ENCODE measurements around the gene PGAP3.

Gene PGAP3

DNA sequence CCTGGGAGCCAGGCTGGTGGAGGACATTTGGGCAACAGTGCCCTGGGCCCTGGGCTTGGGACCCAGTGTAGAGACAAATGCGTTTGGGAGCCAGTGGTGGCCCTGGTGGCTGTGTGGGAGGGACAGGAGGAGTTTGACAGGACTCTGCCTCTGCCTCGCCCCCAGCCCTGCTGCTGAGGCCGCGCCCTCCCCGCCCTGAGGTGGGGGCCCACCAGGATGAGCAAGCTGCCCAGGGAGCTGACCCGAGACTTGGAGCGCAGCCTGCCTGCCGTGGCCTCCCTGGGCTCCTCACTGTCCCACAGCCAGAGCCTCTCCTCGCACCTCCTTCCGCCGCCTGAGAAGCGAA lies 34.6 kb downstream of the PGAP3 start:
- POLR2A ChIA-PET, result no interaction called here
- WGBS (ENCODE audit: insufficient coverage), result 95% methylated on average over 11 of the region's 12 CpGs
- H3K4me1 ChIP-seq (ENCODE audit: control extremely low read depth in 1 of 4, control insufficient read depth in 4 of 4, insufficient read depth in 4 of 4, low read length in 3 of 4), result peaks cover 0 to 28% (median 15%) of the 10 kb centered on the region in 4 experiments
- H3K4me3 ChIP-seq (ENCODE audit: control insufficient read depth in 1 of 7, extremely low read depth in 1 of 7, insufficient read depth in 4 of 7, low read depth in 2 of 7, low read length in 6 of 7), result no peak overlapping the region
- H3K27me3 ChIP-seq (replicated peaks in 2 of 5; ENCODE audit: control insufficient read depth in 4 of 5, insufficient read depth in 5 of 5, low read length in 4 of 5), result no peaks in the 10 kb centered on the region
- no peaks in the 10 kb centered on the region for H3K9me3 ChIP-seq (ENCODE audit: control extremely low read depth in 1 of 5, control insufficient read depth in 4 of 5, insufficient read depth in 2 of 5, low read depth in 1 of 5, low read length in 4 of 5)
- peaks cover 4 to 25% (median 16%) of the 10 kb centered on the region in 4 experiments for H3K36me3 ChIP-seq (ENCODE audit: control insufficient read depth in 4 of 4, insufficient read depth in 4 of 4, low read length in 3 of 4)
- H3K27ac ChIP-seq (ENCODE audit: insufficient read depth in 1 of 2, low read depth in 1 of 2, low read length in 2 of 2, poor library complexity in 1 of 2, severe bottlenecking in 2 of 2), result peak overlapping the region in 1 of 2 experiments; percentile 23
- CTCF ChIA-PET, result interaction anchor here (1.1 to 16.4 kb wide), 11 partner anchors 8 to 103 kb away, joined by 3 to 198 read pairs (median 4); partner anchors contain the start of genes PNMT, PPP1R1B, STARD3 and TCAP
- DNase-seq, result no peak

DNA sequence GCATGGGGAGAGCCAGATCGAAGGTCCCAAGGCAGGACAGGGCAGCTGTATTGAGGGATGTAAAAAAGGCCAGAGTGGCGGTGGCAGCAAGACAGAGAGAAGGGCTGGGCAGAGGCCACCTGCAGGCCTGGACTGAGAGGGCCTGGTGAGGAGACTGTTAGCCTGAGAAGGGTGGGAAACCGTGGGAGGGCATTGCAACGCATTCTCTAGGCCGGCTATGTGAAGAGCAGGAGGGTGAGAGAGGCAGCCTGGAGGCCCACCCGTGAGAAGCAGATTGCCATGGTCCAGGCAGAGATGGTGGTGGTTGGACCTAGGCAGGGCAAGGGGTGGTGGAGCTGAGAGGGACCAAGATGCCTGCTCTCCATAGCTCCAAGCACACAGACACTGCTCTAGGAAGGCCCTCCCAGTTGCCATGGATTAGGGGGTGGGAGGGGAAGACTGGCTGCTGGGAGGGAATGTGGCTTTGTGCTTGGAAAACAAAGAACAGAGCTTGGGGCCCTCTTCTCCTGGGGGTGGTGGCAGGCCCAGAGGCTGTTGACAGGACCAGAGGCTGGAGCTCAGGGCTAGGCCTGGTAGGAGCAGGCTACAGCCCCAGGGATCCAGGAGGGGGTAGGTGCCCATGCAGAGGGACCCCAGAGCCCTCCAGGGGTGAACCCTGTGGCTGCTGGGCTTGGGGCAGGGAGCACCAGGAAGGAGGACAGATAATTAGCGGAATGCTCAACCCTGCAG lies 35.1 kb downstream of the PGAP3 start:
- ChIA-PET POLR2A (no interaction called here), CTCF (interaction anchor here (1.1 to 16.4 kb wide), 9 partner anchors 9 to 97 kb away, joined by 3 to 198 read pairs (median 10); partner anchors contain the start of genes PNMT, PPP1R1B, STARD3 and TCAP)
- Histone ChIP-seq H3K27ac (ENCODE audit: insufficient read depth in 1 of 2, low read depth in 1 of 2, low read length in 2 of 2, poor library complexity in 1 of 2, severe bottlenecking in 2 of 2) (peak overlapping the region in 1 of 2 experiments; percentile 23), H3K36me3 (ENCODE audit: control insufficient read depth in 4 of 4, insufficient read depth in 4 of 4, low read length in 3 of 4) (peaks cover 4 to 20% (median 12%) of the 10 kb centered on the region in 4 experiments), H3K27me3 (replicated peaks in 2 of 5; ENCODE audit: control insufficient read depth in 4 of 5, insufficient read depth in 5 of 5, low read length in 4 of 5) (no peaks in the 10 kb centered on the region), H3K4me3 (ENCODE audit: control insufficient read depth in 1 of 7, extremely low read depth in 1 of 7, insufficient read depth in 4 of 7, low read depth in 2 of 7, low read length in 6 of 7) (no peak overlapping the region), H3K4me1 (ENCODE audit: control extremely low read depth in 1 of 4, control insufficient read depth in 4 of 4, insufficient read depth in 4 of 4, low read length in 3 of 4) (peaks cover 0 to 23% (median 13%) of the 10 kb centered on the region in 4 experiments), H3K9me3 (ENCODE audit: control extremely low read depth in 1 of 5, control insufficient read depth in 4 of 5, insufficient read depth in 2 of 5, low read depth in 1 of 5, low read length in 4 of 5) (no peaks in the 10 kb centered on the region)
- 90% methylated on average over 7 of the region's 7 CpGs for WGBS (ENCODE audit: insufficient coverage)
- no peak for DNase-seq

DNA sequence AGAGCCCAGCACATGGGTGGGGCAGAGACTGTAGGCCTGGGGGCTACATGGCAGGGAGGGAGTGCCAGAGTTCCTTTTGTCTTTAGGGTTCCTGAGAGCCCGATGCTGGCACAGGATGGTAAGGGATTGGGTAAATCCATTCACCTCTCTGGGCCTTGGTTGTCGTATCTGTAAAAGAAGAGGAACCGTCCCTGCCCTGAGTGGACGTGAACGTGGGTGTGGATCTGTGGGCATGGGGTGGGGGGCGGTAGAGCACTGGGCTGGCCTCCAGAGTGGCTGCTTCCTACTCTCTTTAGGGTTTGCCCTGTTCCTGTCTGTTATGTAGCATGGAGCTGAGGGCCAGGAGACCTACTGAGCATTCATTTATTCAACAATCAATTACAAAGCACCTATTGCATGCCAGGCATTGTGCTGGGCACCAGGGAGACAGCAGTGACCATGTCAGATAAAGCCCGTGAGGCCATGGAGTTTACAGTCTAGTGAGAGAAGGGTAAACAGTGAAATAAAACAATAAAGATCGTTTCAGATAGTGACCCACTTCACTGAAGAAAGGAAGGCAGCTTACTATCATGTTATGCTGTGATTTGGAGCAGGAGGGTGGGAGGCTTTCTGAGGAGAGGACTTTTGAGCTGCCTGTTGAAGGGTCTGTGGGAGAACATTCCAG lies 35.8 kb downstream of the PGAP3 start:
- no peaks in the 10 kb centered on the region for H3K27me3 ChIP-seq (replicated peaks in 2 of 5; ENCODE audit: control insufficient read depth in 4 of 5, insufficient read depth in 5 of 5, low read length in 4 of 5)
- CTCF ChIA-PET, result interaction anchor here (1.3 to 16.4 kb wide), 9 partner anchors 9 to 67 kb away, joined by 3 to 198 read pairs (median 10); partner anchors contain the start of genes PNMT, PPP1R1B, STARD3 and TCAP
- H3K36me3 ChIP-seq (ENCODE audit: control insufficient read depth in 4 of 4, insufficient read depth in 4 of 4, low read length in 3 of 4), result peaks cover 2 to 18% (median 10%) of the 10 kb centered on the region in 4 experiments
- POLR2A ChIA-PET, result no interaction called here
- no peak overlapping the region for H3K4me3 ChIP-seq (ENCODE audit: control insufficient read depth in 1 of 7, extremely low read depth in 1 of 7, insufficient read depth in 4 of 7, low read depth in 2 of 7, low read length in 6 of 7)
- H3K9me3 ChIP-seq (ENCODE audit: control extremely low read depth in 1 of 5, control insufficient read depth in 4 of 5, insufficient read depth in 2 of 5, low read depth in 1 of 5, low read length in 4 of 5), result no peaks in the 10 kb centered on the region
- WGBS (ENCODE audit: insufficient coverage), result 59% methylated on average over 5 of the region's 8 CpGs
- peaks cover 0 to 23% (median 11%) of the 10 kb centered on the region in 4 experiments for H3K4me1 ChIP-seq (ENCODE audit: control extremely low read depth in 1 of 4, control insufficient read depth in 4 of 4, insufficient read depth in 4 of 4, low read length in 3 of 4)
- H3K27ac ChIP-seq (ENCODE audit: insufficient read depth in 1 of 2, low read depth in 1 of 2, low read length in 2 of 2, poor library complexity in 1 of 2, severe bottlenecking in 2 of 2), result peak overlapping the region in 1 of 2 experiments; percentile 49
- no peak for DNase-seq

DNA sequence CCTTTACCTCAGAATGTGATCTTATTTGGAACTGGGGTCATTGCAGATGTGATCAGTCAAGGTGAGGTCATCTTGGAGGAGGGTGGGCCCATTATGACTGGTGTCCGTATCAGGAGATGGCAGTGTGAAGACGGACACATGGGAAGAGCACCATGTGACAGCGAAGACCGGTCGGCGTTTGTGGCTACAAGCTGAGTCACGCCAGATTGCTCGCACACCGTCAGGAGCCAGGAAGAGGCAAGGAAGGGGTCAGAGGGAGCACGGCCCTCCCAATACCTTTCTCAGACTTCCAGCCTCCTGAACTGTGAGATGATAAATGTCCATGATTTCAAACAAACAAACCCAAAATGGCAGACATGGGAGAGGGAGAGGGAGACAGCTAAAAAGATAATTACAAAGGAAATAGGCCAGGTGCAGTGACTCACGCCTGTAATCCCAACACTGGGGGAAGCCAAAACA lies 37.7 kb downstream of the PGAP3 start:
- H3K4me3 ChIP-seq (ENCODE audit: control insufficient read depth in 1 of 7, extremely low read depth in 1 of 7, insufficient read depth in 4 of 7, low read depth in 2 of 7, low read length in 6 of 7), result no peak overlapping the region
- peaks cover 0 to 20% (median 11%) of the 10 kb centered on the region in 4 experiments for H3K4me1 ChIP-seq (ENCODE audit: control extremely low read depth in 1 of 4, control insufficient read depth in 4 of 4, insufficient read depth in 4 of 4, low read length in 3 of 4)
- H3K27me3 ChIP-seq (replicated peaks in 2 of 5; ENCODE audit: control insufficient read depth in 4 of 5, insufficient read depth in 5 of 5, low read length in 4 of 5), result no peaks in the 10 kb centered on the region
- WGBS (ENCODE audit: insufficient coverage), result 86% methylated on average over 11 of the region's 11 CpGs
- peaks cover 0 to 8% (median 4%) of the 10 kb centered on the region in 4 experiments for H3K36me3 ChIP-seq (ENCODE audit: control insufficient read depth in 4 of 4, insufficient read depth in 4 of 4, low read length in 3 of 4)
- ChIA-PET CTCF (interaction anchor here (0.5 to 16.4 kb wide), 5 partner anchors 11 to 357 kb away, joined by 3 to 198 read pairs (median 130); partner anchors contain the start of genes PNMT, PPP1R1B, STARD3 and TCAP), POLR2A (no interaction called here)
- no peak for DNase-seq
- peak overlapping the region in 1 of 2 experiments; percentile 22 for H3K27ac ChIP-seq (ENCODE audit: insufficient read depth in 1 of 2, low read depth in 1 of 2, low read length in 2 of 2, poor library complexity in 1 of 2, severe bottlenecking in 2 of 2)
- H3K9me3 ChIP-seq (ENCODE audit: control extremely low read depth in 1 of 5, control insufficient read depth in 4 of 5, insufficient read depth in 2 of 5, low read depth in 1 of 5, low read length in 4 of 5), result no peaks in the 10 kb centered on the region

DNA sequence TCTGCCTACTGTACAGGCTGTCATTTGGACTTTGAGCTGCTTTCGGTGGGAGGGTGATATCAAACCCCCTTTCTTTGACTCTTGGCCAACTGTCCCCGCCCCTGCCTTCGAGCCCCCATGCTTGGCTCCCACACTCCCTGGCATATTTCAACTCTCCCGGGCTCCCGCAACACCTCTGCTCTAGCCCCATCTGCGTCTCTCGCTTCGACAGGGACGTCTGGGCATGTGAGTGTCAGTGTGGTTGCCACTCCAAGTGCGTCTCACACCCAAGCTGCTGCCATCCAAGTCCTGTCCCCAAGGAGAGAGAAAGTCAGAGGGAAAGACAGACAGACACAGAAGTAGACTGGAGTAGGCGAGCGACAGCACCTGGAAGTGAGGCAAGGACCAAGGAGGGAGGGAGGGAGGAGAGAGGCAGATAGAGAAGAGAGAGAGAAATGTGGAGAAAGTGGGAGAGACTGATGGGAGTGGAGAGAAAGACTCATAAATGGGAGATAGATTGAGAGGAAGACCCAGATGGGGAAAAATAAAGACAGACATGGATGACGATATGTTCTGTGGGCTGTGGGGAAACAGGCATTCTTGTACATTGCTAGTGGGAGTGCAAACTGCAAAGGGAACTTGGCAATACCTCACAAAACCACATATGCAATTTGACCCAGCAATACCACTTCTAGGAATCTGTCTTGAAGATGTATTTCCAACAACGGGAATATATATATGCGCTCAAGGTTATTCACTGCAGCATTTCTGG lies 39.1 kb downstream of the PGAP3 start:
- ChIA-PET POLR2A (interaction anchor here (0.5 to 0.6 kb wide), 2 partner anchors 32 to 407 kb away, joined by 4 read pairs; no protein-coding TSS in a partner anchor), CTCF (interaction anchor here (1.6 to 16.4 kb wide), 4 partner anchors 8 to 27 kb away, joined by 5 to 198 read pairs (median 68); partner anchors contain the start of genes PPP1R1B, STARD3 and TCAP)
- Histone ChIP-seq H3K27me3 (replicated peaks in 2 of 5; ENCODE audit: control insufficient read depth in 4 of 5, insufficient read depth in 5 of 5, low read length in 4 of 5) (no peaks in the 10 kb centered on the region), H3K36me3 (ENCODE audit: control insufficient read depth in 4 of 4, insufficient read depth in 4 of 4, low read length in 3 of 4) (peaks cover 0 to 8% (median 2%) of the 10 kb centered on the region in 4 experiments), H3K9me3 (ENCODE audit: control extremely low read depth in 1 of 5, control insufficient read depth in 4 of 5, insufficient read depth in 2 of 5, low read depth in 1 of 5, low read length in 4 of 5) (no peaks in the 10 kb centered on the region), H3K4me3 (ENCODE audit: control insufficient read depth in 1 of 7, extremely low read depth in 1 of 7, insufficient read depth in 4 of 7, low read depth in 2 of 7, low read length in 6 of 7) (no peak overlapping the region), H3K27ac (ENCODE audit: insufficient read depth in 1 of 2, low read depth in 1 of 2, low read length in 2 of 2, poor library complexity in 1 of 2, severe bottlenecking in 2 of 2) (no peak overlapping the region), H3K4me1 (ENCODE audit: control extremely low read depth in 1 of 4, control insufficient read depth in 4 of 4, insufficient read depth in 4 of 4, low read length in 3 of 4) (peaks cover 0 to 20% (median 11%) of the 10 kb centered on the region in 4 experiments)
- WGBS (ENCODE audit: insufficient coverage), result 92% methylated on average over 14 of the region's 15 CpGs
- DNase-seq, result no peak

DNA sequence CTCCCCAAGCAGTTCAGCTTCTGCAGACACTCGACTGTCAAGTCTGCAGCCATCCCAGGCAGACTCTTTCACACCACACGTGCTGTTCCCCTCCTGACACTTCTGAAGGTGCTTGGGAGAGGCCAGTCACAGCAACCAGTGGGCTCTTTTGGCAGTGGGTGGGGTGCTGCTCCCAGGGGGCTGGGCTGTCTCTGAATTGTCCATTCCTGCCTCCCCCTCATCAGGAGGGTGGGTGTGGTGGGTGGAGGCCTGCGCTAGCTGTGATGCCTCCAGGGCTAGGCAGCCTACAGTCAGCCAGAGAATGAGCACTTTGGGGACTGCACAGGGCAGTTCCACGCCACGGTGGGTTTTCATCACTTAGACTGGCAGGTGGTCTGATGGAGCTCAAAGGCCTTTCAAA lies 40.6 kb downstream of the PGAP3 start:
- Histone ChIP-seq H3K27me3 (replicated peaks in 2 of 5; ENCODE audit: control insufficient read depth in 4 of 5, insufficient read depth in 5 of 5, low read length in 4 of 5) (no peaks in the 10 kb centered on the region), H3K9me3 (ENCODE audit: control extremely low read depth in 1 of 5, control insufficient read depth in 4 of 5, insufficient read depth in 2 of 5, low read depth in 1 of 5, low read length in 4 of 5) (no peaks in the 10 kb centered on the region), H3K4me1 (ENCODE audit: control extremely low read depth in 1 of 4, control insufficient read depth in 4 of 4, insufficient read depth in 4 of 4, low read length in 3 of 4) (peaks cover 0 to 33% (median 23%) of the 10 kb centered on the region in 4 experiments), H3K36me3 (ENCODE audit: control insufficient read depth in 4 of 4, insufficient read depth in 4 of 4, low read length in 3 of 4) (peaks cover 0 to 8% (median 2%) of the 10 kb centered on the region in 4 experiments), H3K27ac (ENCODE audit: insufficient read depth in 1 of 2, low read depth in 1 of 2, low read length in 2 of 2, poor library complexity in 1 of 2, severe bottlenecking in 2 of 2) (no peak overlapping the region), H3K4me3 (ENCODE audit: control insufficient read depth in 1 of 7, extremely low read depth in 1 of 7, insufficient read depth in 4 of 7, low read depth in 2 of 7, low read length in 6 of 7) (no peak overlapping the region)
- 88% methylated on average over 5 of the region's 5 CpGs for WGBS (ENCODE audit: insufficient coverage)
- no peak for DNase-seq
- ChIA-PET POLR2A (no interaction called here), CTCF (interaction anchor here (1.1 to 16.4 kb wide), 7 partner anchors 8 to 106 kb away, joined by 3 to 198 read pairs (median 5); partner anchors contain the start of genes PPP1R1B, STARD3 and TCAP)
